ENCODE results near the gene TMEM123.

DNA sequence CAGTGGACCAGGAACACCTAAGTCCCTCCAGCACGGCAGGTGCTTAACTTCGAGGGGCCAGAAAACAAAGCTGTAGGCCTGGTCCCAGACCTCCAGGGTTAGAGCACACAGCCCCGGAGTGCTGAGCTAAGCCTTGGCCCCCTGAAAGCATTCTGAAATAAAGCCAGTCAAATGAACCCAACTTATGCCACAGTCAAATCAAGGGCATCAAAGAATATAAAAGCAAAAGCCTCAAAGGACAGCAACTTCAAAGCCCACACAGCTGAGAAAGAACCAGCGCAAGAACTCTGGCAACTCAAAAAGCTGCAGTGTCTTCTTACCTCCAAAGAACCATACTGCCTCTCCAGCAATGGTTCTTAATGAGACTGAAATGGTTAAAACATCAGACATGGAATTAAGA is 39.1 kb downstream of the TMEM123 start:
- TF ChIP-seq EZH2 (IDR thresholded peaks at IDR 0.05; ENCODE audit: borderline replicate concordance, low read depth, low read length, severe bottlenecking): no peak
- TF ChIP-seq, protein P1, sequence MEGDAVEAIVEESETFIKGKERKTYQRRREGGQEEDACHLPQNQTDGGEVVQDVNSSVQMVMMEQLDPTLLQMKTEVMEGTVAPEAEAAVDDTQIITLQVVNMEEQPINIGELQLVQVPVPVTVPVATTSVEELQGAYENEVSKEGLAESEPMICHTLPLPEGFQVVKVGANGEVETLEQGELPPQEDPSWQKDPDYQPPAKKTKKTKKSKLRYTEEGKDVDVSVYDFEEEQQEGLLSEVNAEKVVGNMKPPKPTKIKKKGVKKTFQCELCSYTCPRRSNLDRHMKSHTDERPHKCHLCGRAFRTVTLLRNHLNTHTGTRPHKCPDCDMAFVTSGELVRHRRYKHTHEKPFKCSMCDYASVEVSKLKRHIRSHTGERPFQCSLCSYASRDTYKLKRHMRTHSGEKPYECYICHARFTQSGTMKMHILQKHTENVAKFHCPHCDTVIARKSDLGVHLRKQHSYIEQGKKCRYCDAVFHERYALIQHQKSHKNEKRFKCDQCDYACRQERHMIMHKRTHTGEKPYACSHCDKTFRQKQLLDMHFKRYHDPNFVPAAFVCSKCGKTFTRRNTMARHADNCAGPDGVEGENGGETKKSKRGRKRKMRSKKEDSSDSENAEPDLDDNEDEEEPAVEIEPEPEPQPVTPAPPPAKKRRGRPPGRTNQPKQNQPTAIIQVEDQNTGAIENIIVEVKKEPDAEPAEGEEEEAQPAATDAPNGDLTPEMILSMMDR (IDR thresholded peaks at IDR 0.05; ENCODE audit: borderline replicate concordance, extremely low read depth, low read length, poor library complexity, severe bottlenecking): no peak

Measured in DND-41 (cell line).